Testis (tissue), 3 donors: ENCODE results near the gene SFXN4. TPM values are rescaled to one million over a fixed set of nuclear protein-coding genes. Genes with fewer than 3 reads are reported as not detected.

ENCODE experiments used
- DNase-seq: peaks from one replicate; pipeline ENCODE4 v3.0.0-alpha.2; 2019
- H3K27ac ChIP-seq, 2 donors: fragments of 200-600 bp; sonication (generic); one replicate each; pipeline ENCODE4 v1.5.1; 2019
- H3K27me3 ChIP-seq: fragments of 200-600 bp; sonication (generic); one replicate; pipeline ENCODE4 v1.5.1; 2019
- H3K36me3 ChIP-seq: fragments of 200-600 bp; sonication (generic); one replicate; pipeline ENCODE4 v1.5.1; 2017; ENCODE audit warnings: low read depth; ENCODE audit errors: missing control alignments
- H3K4me1 ChIP-seq: fragments of 200-600 bp; sonication (generic); one replicate; pipeline ENCODE4 v1.5.1; 2019
- H3K4me3 ChIP-seq, 2 donors: fragments of 200-600 bp; sonication (generic); one replicate each; pipeline ENCODE4 v1.5.1; 2017 to 2019
- H3K9me3 ChIP-seq: fragments of 200-600 bp; sonication (generic); one replicate; pipeline ENCODE4 v1.5.1; 2017
- CTCF ChIP-seq, 3 experiments: fragments of 450-650 bp in 2 of 3; fragments of 200-600 bp in 1 of 3; sonication (generic) in 1 of 3; IDR thresholded peaks; one replicate each; pipeline ENCODE4 v1.5.1; 2016 to 2019; ENCODE audit warnings: antibody characterized with exemption in 3 of 3, mild to moderate bottlenecking in 2 of 3, moderate library complexity in 1 of 3
- POLR2A ChIP-seq: fragments of 450-650 bp; IDR thresholded peaks from one replicate; pipeline ENCODE4 v1.6.1; 2017; ENCODE audit warnings: antibody characterized with exemption, mild to moderate bottlenecking, moderate library complexity
- WGBS, 2 donors: methylation state at CpG; one replicate each; pipeline ENCODE4 v1.1.5; 2018; 5-methylcytosine and 5-hydroxymethylcytosine counted together
- intact Hi-C: fragments of 100-400 bp; cut with DNase I; formaldehyde crosslinking; loops from one replicate; pipeline ENCODE4 v1.15.1; 2023; ENCODE audit warnings: low total_unique reads
- polyA plus RNA-seq: library from polyadenylated mRNA; stranded (reverse); fragments of 350-450 nt; fragmentation: Illumina TruSeq; extraction: RNeasy Lipid Tissue Mini Kit (QIAGEN cat#74804); gene quantifications from one replicate; pipeline ENCODE4 v1.2.3, GENCODE V29; 2014; ENCODE audit warnings: low read depth, low replicate concordance; ENCODE audit not compliant: insufficient read depth
- total RNA-seq, 2 donors: library from RNA; depleted of rRNA; stranded (reverse); fragments of >200 nt; gene quantifications; one replicate each; pipeline ENCODE4 v1.2.3, GENCODE V29; 2016

SFXN4 gene
- total and polyA plus RNA-seq, 3 donors from 2014 or later: 12.8 to 57.5 (median 16.6) TPM

GRCh38 chr10:119207366-119207666, 41.8 kb upstream of the SFXN4 start, which contains the start of gene GRK5:
Gene GRK5, plus strand, starts transcription at chr10:119207571. Its CDS starts 347 bp downstream, at chr10:119207918.
- Histone ChIP-seq H3K4me3 (peak within 1 kb of the TSS; percentile 67 to 93), H3K27me3 (no peaks in the 10 kb centered on the region), H3K36me3 (no peaks in the 10 kb centered on the region), H3K27ac (peak within 1 kb of the TSS; percentile 85 to 97), H3K9me3 (no peaks in the 10 kb centered on the region), H3K4me1 (no peaks in the 10 kb centered on the region)
- TF ChIP-seq CTCF (IDR thresholded peaks at IDR 0.05) (no peak), POLR2A (no peak)
- WGBS, 2 donors: 0% methylated on average over 5 to 16 of the region's 34 CpGs
- intact Hi-C loops: loop anchor here (10.0 kb wide), 2 partner anchors 207 to 237 kb away; no protein-coding TSS in a partner anchor
- DNase-seq: peak; percentile 94

- Histone ChIP-seq H3K27me3 (no peaks in the 10 kb centered on the region), H3K27ac (peak overlapping the region; percentile 85 to 97), H3K36me3 (no peaks in the 10 kb centered on the region), H3K4me1 (no peaks in the 10 kb centered on the region), H3K4me3 (peak overlapping the region; percentile 67 to 93), H3K9me3 (no peaks in the 10 kb centered on the region)
- DNase-seq: peak; percentile 73
- 0 to 1% methylated on average over 13 to 23 of the region's 97 CpGs for WGBS, 2 donors
- TF ChIP-seq POLR2A (no peak), CTCF (IDR thresholded peaks at IDR 0.05) (peak; percentile 70 to 93 (median 86))
- intact Hi-C loops: loop anchor here (10.0 kb wide), 2 partner anchors 208 to 238 kb away; no protein-coding TSS in a partner anchor
Observed at GRCh38 chr10:119206603-119207365, 41.3 kb upstream of the SFXN4 start.

GRCh38 chr10:119205894-119206602, 40.5 kb upstream of the SFXN4 start:
- TF ChIP-seq CTCF (IDR thresholded peaks at IDR 0.05) (no peak), POLR2A (no peak)
- 19 to 31% methylated on average over 17 of the region's 17 CpGs for WGBS, 2 donors
- intact Hi-C loops: loop anchor here (10.0 kb wide), 2 partner anchors 209 to 239 kb away; no protein-coding TSS in a partner anchor

GRCh38 chr10:119203006-119203405, 37.5 kb upstream of the SFXN4 start:
- 73 to 86% methylated on average over 4 of the region's 4 CpGs for WGBS, 2 donors
- Histone ChIP-seq H3K9me3 (no peaks in the 10 kb centered on the region), H3K4me1 (no peaks in the 10 kb centered on the region), H3K27ac (no peak overlapping the region), H3K36me3 (no peaks in the 10 kb centered on the region), H3K27me3 (no peaks in the 10 kb centered on the region), H3K4me3 (no peak overlapping the region)
- TF ChIP-seq POLR2A: no peak
- DNase-seq: no peak
- intact Hi-C loops: loop anchor here (10.0 kb wide), 2 partner anchors 212 to 242 kb away; no protein-coding TSS in a partner anchor

More at GRCh38 chr10:119205894-119206602, 40.5 kb upstream of the SFXN4 start:
- H3K4me1 ChIP-seq: no peaks in the 10 kb centered on the region
- peak overlapping the region; percentile 67 to 93 for H3K4me3 ChIP-seq
- no peaks in the 10 kb centered on the region for H3K27me3 ChIP-seq
- peak; percentile 68 for DNase-seq
- peak overlapping the region; percentile 85 to 97 for H3K27ac ChIP-seq
- H3K36me3 ChIP-seq: no peaks in the 10 kb centered on the region
- no peaks in the 10 kb centered on the region for H3K9me3 ChIP-seq

- Histone ChIP-seq H3K9me3 (no peaks in the 10 kb centered on the region), H3K36me3 (no peaks in the 10 kb centered on the region), H3K4me1 (no peaks in the 10 kb centered on the region), H3K27ac (no peak overlapping the region), H3K27me3 (no peaks in the 10 kb centered on the region), H3K4me3 (no peak overlapping the region)
- DNase-seq: no peak
- TF ChIP-seq CTCF (IDR thresholded peaks at IDR 0.05) (no peak), POLR2A (no peak)
- 83 to 92% methylated on average over 1 of the region's 1 CpG for WGBS, 2 donors
- intact Hi-C loops: loop anchor here (10.0 kb wide), 2 partner anchors 214 to 244 kb away; no protein-coding TSS in a partner anchor
Observed at GRCh38 chr10:119201233-119201632, 35.7 kb upstream of the SFXN4 start.
